GM12872 (cell line): ENCODE measurements around the gene DISP1.

Experiments
- CTCF ChIP-seq: IDR thresholded peaks from 3 replicates; pipeline ENCODE4 v1.5.1; 2011; ENCODE audit warnings: low read depth, mild to moderate bottlenecking, low read length, moderate library complexity; ENCODE audit not compliant: insufficient read depth

DISP1 gene

GRCh38 chr1:222821239-222821638 is 6.4 kb downstream of the DISP1 start:
- no peak for TF ChIP-seq CTCF

GRCh38 chr1:222823695-222824094 is 8.9 kb downstream of the DISP1 start:
- TF ChIP-seq CTCF: no peak

- TF ChIP-seq CTCF: no peak
Observed at GRCh38 chr1:222824641-222825040, 9.8 kb downstream of the DISP1 start.

- no peak for TF ChIP-seq CTCF
Observed at GRCh38 chr1:222828939-222829338, 14.1 kb downstream of the DISP1 start.

- TF ChIP-seq CTCF: no peak
Observed at GRCh38 chr1:222829868-222830267, 15.0 kb downstream of the DISP1 start.

GRCh38 chr1:222833356-222833876 is 18.6 kb downstream of the DISP1 start:
- no peak for TF ChIP-seq CTCF

- no peak for TF ChIP-seq CTCF
Observed at GRCh38 chr1:222843469-222844410, 28.9 kb downstream of the DISP1 start.
